GM19025 (cell line): ENCODE measurements around the gene RC3H2.
"Not testable (repeated sequence)": the region's sequence is repeated elsewhere in the genome, so short reads cannot be mapped to it uniquely, and the experiment has no call there.

Experiments used
- ATAC-seq: cut with Tn5 transposase; IDR thresholded peaks from one replicate; pipeline ENCODE4 v1.9.1; 2021; ENCODE audit warnings: mild to moderate bottlenecking, low read depth, moderate library complexity; ENCODE audit not compliant: unreplicated experiment

The RC3H2 gene

GRCh38 chr9:122923947-122924346, 18.8 kb upstream of the RC3H2 start:
- no peak for ATAC-seq

- ATAC-seq: no peak
Observed at GRCh38 chr9:122922713-122923112, 17.6 kb upstream of the RC3H2 start.

DNA sequence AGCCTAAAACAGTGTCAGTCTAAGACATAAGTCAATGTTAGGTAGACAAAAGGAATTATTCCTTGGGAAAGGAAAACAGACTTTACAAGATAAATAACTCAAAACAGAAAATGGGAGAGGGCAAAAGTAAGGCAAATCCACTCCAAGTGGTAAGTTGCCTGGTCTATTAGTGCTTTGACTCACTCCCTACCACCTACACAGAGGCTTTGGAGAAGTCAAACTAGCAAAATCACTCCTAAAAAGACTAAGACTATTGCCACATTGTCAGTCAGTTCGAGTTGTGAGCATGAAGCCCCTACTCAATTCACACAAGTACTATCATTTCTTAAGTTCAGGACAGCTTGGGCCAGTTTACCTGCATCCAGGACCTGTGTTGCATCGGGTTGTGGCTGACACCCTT, 13.2 kb upstream of the RC3H2 start:
- no peak for ATAC-seq

DNA sequence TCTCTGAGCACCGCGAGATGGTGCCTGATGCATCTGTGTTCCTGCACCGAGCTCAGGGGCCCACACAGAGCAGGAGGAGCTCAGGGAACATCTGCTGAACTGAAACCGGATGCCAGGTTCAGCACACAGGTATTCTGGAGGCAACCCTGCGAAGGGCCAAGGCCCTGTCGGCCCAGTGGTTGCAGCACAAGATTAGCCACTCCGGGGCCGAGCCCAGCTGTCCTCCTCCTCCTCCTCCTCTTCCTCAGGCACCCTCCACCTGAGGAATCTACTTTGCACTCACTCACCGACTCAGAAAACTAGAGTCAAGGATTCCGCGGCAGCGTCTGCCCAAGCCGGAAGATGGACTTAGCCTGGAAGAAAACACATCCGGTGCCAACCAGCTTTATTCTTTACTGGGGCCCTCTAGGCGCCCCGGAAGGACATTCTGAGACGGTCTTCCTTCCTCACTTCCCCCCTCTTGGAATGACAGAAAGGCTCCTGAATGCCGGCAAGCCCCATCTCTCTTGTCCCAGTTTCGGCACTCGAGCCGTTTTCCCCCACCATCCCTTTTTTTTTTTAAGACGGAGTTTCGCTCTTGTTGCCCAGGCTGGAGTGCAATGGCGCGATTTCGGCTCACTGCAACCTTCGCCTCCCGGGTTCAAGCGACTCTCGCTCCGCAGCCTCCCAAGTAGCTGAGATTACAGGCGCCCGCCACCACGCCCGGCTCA, 8.0 kb upstream of the RC3H2 start, which contains the start of gene ZBTB6:
TSS of gene ZBTB6 (minus strand) at position 360 of the 710 bp plus-strand sequence. CDS start 1,251 bp downstream, outside the sequence.
- ATAC-seq: peak; percentile 98

DNA sequence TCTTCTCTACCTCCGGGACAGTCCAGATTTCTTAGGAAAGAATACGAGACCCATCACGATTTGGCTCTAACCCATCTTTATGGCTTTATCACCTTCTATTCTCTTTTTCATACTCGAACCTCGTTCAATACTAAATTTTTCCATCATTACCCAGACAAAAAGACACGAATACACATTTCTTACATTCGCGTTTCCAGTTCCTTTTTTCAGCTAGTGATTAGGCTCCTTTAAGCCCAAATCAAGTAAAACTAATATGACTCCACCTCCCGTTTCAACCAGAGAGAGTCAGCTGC, 7.5 kb upstream of the RC3H2 start:
- ATAC-seq: no peak

DNA sequence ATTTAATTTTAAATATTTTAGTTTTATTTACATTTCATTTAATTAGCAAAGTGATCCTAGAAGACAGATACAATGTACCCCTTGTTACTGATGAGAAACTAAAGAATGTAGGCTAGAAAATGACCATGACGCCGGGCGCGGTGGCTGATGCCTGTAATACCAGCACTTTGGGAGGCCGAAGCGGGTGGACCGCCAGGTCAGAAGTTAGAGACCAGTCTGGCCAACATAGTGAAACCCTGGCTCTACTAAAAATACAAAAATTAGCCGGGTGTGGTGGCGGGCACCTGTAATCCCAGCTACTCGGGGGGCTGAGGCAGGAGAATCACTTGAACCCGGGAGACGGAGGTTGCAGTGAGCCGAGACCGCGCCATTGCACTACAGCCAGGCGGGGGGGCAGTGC, 963 bp upstream of the RC3H2 start:
- not testable (repeated sequence) for ATAC-seq

GRCh38 chr9:122904466-122904822, 715 bp downstream of the RC3H2 start:
- ATAC-seq: peak; percentile 7

GRCh38 chr9:122900791-122901190, 4.4 kb downstream of the RC3H2 start:
- ATAC-seq: no peak

GRCh38 chr9:122897969-122898368, 7.2 kb downstream of the RC3H2 start:
- no peak for ATAC-seq

DNA sequence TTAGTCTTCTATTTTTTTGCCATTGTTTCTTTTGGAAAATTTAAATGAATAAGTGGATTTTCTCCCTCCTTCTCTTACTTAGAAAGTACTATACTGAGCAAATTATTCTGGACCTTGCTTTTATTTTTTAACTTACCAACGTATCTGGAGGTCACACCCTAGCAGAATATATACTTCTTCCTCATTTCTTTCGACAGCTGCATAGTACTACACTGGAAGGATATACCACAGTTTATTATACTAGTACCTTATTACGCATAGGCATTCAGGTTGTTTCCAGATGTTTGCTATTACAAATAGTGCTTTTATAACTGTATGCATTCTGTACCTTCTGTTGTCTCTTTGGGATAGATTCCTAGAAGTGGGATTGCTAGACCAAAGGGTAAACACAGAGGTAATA, 16.7 kb downstream of the RC3H2 start:
- no peak for ATAC-seq

DNA sequence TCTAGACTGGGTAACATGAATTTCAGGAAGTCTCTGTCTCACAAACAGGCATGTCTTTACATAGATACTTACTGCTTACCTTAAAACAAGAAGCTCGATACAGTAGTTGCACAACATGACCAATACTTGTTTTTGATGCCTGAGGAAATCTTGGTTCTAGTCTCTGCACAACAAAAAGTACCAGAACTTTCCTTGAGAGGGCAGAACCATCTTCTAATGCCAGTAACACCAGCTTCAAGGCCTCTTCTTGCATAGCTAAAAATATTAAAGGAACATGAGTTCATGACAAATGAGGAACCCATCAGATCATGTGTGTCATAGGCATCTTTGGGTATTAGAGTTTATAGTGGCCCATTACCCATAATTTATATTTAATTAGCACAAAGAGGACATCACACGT, 22.0 kb downstream of the RC3H2 start:
- no peak for ATAC-seq

DNA sequence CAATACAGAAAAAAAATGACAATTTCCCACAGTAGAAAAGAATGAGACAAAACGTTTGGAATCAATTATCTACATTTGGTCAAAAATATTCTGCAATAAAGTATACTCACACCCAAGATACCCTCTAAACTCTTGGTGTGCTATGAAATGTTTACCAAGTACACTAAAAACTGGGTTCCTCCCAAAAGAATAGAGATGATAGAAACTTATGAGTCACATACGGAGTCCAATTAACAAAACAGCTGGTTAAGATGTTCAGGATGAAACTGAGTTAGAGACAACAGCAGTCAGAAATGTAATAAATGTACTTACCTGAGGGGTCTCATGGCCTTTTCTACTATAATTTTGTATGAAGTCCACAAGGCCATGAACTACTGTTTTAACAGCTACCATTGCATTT, 25.7 kb downstream of the RC3H2 start:
- no peak for ATAC-seq

- ATAC-seq: no peak
Observed at GRCh38 chr9:122875523-122875922, 29.6 kb downstream of the RC3H2 start.

GRCh38 chr9:122867276-122867675, 37.9 kb downstream of the RC3H2 start:
- not testable (repeated sequence) for ATAC-seq

DNA sequence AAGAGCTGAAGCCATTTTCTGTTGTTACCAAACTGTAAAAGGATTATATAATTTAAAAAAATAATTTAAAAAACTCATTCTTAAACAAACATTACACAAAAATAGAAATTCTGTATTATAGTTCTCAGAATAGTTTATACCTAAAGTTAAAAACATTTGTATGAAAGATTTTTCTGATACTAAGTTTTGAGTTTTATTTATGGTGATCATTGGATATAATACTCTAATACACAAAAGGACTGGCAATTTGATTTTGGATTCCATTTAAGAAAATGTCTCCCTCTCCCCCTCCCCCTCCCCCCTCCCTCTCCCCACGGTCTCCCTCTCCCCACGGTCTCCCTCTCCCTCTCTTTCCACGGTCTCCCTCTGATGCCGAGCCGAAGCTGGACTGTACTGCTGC, 39.1 kb downstream of the RC3H2 start:
- ATAC-seq: no peak

DNA sequence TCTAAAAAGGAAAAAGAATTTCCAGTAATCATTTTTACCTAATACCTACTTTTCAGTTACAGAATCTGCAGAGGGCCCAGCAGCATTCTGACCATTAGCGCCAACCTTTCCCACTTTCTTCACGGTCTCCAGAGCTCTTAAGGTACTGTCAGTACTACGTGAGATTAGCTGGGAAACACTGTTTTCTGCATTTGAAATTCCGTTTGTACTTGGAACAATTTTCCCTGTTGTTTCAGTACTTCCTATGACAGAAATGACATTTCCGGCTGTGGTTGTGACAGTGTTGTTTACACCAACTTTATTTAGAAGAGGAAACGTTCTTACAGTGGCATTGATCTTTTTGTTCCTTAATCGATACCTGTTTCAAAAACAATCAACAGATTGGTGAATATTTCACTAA, 39.9 kb downstream of the RC3H2 start:
- ATAC-seq: no peak

- no peak for ATAC-seq
Observed at GRCh38 chr9:122863407-122863806, 41.8 kb downstream of the RC3H2 start.

- ATAC-seq: no peak
Observed at GRCh38 chr9:122860319-122861142, 44.6 kb downstream of the RC3H2 start.

GRCh38 chr9:122857815-122858214, 47.3 kb downstream of the RC3H2 start:
- ATAC-seq: no peak

DNA sequence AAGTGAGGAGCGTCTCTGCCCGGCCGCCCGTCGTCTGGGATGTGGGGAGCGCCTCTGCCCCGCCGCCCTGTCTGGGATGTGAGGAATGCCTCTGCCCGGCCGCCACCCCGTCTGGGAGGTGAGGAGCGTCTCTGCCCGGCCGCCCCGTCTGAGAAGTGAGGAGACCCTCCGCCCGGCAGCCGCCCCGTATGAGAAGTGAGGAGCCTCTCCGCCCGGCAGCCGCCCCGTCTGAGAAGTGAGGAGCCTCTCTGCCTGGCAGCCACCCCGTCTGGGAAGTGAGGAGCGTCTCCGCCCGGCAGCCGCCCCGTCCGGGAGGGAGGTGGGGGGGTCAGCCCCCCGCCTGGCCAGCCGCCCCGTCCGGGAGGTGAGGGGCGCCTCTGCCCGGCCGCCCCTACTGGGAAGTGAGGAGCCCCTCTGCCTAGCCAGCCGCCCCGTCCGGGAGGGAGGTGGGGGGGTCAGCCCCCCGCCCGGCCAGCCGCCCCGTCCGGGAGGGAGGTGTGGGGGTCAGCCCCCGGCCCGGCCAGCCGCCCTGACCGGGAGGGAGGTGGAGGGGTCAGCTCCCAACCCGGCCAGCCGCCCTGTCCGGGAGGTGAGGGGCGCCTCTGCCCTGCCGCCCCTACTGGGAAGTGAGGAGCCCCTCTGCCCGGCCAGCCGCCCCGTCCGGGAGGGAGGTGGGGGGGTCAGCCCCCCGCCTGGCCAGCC, 52.9 kb downstream of the RC3H2 start:
- not testable (repeated sequence) for ATAC-seq

- no peak for ATAC-seq
Observed at GRCh38 chr9:122848256-122848943, 56.8 kb downstream of the RC3H2 start.
